CD4-positive, alpha-beta T cell (primary cell): ENCODE measurements around the gene ADSS1. TPM values are rescaled to one million over a fixed set of nuclear protein-coding genes. Genes with fewer than 3 reads are reported as not detected.

ENCODE experiments used
- ATAC-seq: fragments of 200-7000 bp; cut with Tn5 transposase; one replicate; pipeline ENCODE4 v1.10.0; 2022; ENCODE audit warnings: mild to moderate bottlenecking; ENCODE audit not compliant: poor library complexity
- CTCF ChIA-PET: fragments of 350-600 bp; sonication (Branson Sonifier 250); formaldehyde crosslinking; loops from one replicate; lab custom pipeline; 2021; ENCODE audit warnings: antibody characterized with exemption, inconsistent platforms; lab: Charles Lee
- POLR2A ChIA-PET: fragments of 350-600 bp; sonication (Branson Sonifier 250); formaldehyde crosslinking; loops from one replicate; lab custom pipeline; 2021; ENCODE audit warnings: antibody characterized with exemption, inconsistent platforms; lab: Charles Lee
- DNase-seq, 14 experiments: peaks; one replicate each; pipeline ENCODE4 v3.0.0-alpha.2; 2013 to 2020; ENCODE audit warnings: mixed read lengths in 2 of 14
- H3K27ac ChIP-seq, 2 donors: one replicate each; pipeline versions ENCODE4 v1.5.1 to v1.7.0; 2013; ENCODE audit warnings: low read length in 2 of 2, low read depth in 1 of 2, mild to moderate bottlenecking in 1 of 2
- H3K27me3 ChIP-seq, 2 experiments: 1 replicate in 1 of 2; 2 replicates in 1 of 2; pipeline versions ENCODE4 v1.6.1 to v1.7.0; 2013; ENCODE audit warnings: low read length in 2 of 2, control low read depth in 1 of 2, mild to moderate bottlenecking in 1 of 2, moderate library complexity in 1 of 2; ENCODE audit not compliant: insufficient read depth in 2 of 2, control insufficient read depth in 1 of 2
- H3K36me3 ChIP-seq: one replicate; pipeline ENCODE4 v1.6.1; 2013; ENCODE audit warnings: low read length, control low read depth; ENCODE audit not compliant: insufficient read depth
- H3K4me1 ChIP-seq: one replicate; pipeline ENCODE4 v1.6.1; 2013; ENCODE audit warnings: low read length, control low read depth; ENCODE audit not compliant: insufficient read depth
- H3K4me3 ChIP-seq: one replicate; pipeline ENCODE4 v1.5.1; 2013; ENCODE audit warnings: mild to moderate bottlenecking, low read length, moderate library complexity
- H3K9me3 ChIP-seq, 2 experiments: 1 replicate in 1 of 2; 2 replicates in 1 of 2; pipeline versions ENCODE4 v1.6.1 to v1.7.0; 2013; ENCODE audit warnings: low read length in 2 of 2, mild to moderate bottlenecking in 2 of 2, control low read depth in 1 of 2, moderate library complexity in 1 of 2; ENCODE audit not compliant: control insufficient read depth in 1 of 2, insufficient read depth in 1 of 2
- H3K27ac Mint-ChIP-seq: one replicate; pipeline ENCODE4 v1.8.0; 2020; ENCODE audit warnings: mixed read lengths
- H3K27me3 Mint-ChIP-seq: one replicate; pipeline ENCODE4 v1.8.0; 2021; ENCODE audit warnings: mixed read lengths
- H3K36me3 Mint-ChIP-seq: one replicate; pipeline ENCODE4 v1.8.0; 2021; ENCODE audit warnings: low read depth, mixed read lengths
- H3K4me1 Mint-ChIP-seq: one replicate; pipeline ENCODE4 v1.8.0; 2021; ENCODE audit warnings: low read depth, mixed read lengths
- H3K4me3 Mint-ChIP-seq: one replicate; pipeline ENCODE4 v1.8.0; 2020; ENCODE audit warnings: mild to moderate bottlenecking, mixed read lengths
- H3K9me3 Mint-ChIP-seq: one replicate; pipeline ENCODE4 v1.8.0; 2020; ENCODE audit warnings: mixed read lengths
- intact Hi-C, 2 experiments: fragments of 100-400 bp; cut with DNase I in 1 of 2; cut with micrococcal nuclease in 1 of 2; formaldehyde crosslinking; loops; one replicate each; pipeline versions ENCODE4 v1.15.1 to v1.9.0; 2023 to 2025; cut with DNase I, micrococcal nuclease
- polyA plus RNA-seq, 2 donors: library from polyadenylated mRNA; unstranded; fragments of 120-200 nt; gene quantifications; one replicate each; pipeline ENCODE4 v1.2.1, GENCODE V29; 2013
- total RNA-seq, 174 experiments: library from RNA in 2 of 174; stranded (reverse) in 2 of 174; gene quantifications; one replicate each; pipeline ENCODE4 v1.2.3 and lab custom pipeline; 2021 to 2026
- TF ChIP-seq, protein P1 (sequence below): fragments of 200-600 bp; IDR thresholded peaks from one replicate; pipeline ENCODE4 v1.8.0; 2022; ENCODE audit warnings: antibody characterized with exemption, mild to moderate bottlenecking

The ADSS1 gene
- total RNA-seq (1 to 10 TPM; 2.0 to 2.7 TPM), total RNA-seq (lab: John Stamatoyannopoulos, UW) (0 to 5.8 (median 1.9) reads per million in 172 experiments)
- polyA plus RNA-seq (2013, experiment 1 of 2), result 2.0 TPM
- polyA plus RNA-seq (2013, experiment 2 of 2), result 3.3 TPM

DNA sequence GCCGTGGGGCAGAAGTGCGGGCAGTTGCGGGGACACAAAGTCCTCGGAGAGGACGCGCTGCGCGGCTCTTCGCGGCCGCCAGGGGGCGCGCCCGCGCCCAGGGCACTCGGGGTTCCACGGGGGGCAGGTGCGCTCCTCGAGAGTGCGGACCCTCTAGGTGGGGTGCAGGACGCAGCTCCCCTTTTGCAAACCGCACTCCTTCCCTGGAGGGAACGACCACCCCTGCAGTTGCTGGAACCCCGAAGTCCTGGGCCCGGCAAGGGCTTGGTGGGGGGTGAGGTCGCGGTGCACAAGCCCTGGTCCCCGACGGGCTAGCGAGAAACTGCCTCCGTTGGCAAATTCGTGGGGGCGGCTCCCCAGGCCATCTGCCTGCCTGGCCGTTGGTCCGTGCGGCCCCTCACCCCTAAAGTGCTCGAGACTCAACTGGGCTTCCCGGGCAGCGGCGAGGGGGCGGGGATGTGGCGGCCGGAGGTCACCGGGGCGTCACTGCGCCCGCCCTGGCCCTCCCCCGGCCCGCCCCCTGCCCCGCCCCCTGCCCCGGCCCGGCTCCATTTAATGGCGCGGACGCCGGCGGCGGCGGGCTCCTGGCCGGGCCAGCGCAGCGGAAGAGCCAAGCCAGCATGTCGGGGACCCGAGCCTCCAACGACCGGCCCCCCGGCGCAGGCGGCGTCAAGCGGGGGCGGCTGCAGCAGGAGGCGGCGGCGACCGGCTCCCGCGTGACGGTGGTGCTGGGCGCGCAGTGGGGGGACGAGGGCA, at the start of gene ADSS1:
TSS of gene ADSS1 (plus strand) at position 579 of the 756 bp plus-strand sequence. CDS start at position 621, 42 bp downstream.
- Mint-ChIP-seq H3K9me3 (no peaks in the 10 kb centered on the region), H3K4me1 (no peaks in the 10 kb centered on the region), H3K36me3 (no peaks in the 10 kb centered on the region), H3K4me3 (peak within 1 kb of the TSS; percentile 70), H3K27me3 (no peaks in the 10 kb centered on the region), H3K27ac (no peak within 1 kb of the TSS)
- ChIA-PET POLR2A (interaction anchor here (1.3 to 1.9 kb wide), 3 partner anchors 29 to 77 kb away, joined by 3 to 8 read pairs (median 4); partner anchors contain the start of genes SIVA1 and ZBTB42), CTCF (interaction anchor here (1.5 to 2.2 kb wide), 2 partner anchors 15 to 45 kb away, joined by 3 to 5 read pairs; no protein-coding TSS in a partner anchor)
- TF ChIP-seq, protein P1, sequence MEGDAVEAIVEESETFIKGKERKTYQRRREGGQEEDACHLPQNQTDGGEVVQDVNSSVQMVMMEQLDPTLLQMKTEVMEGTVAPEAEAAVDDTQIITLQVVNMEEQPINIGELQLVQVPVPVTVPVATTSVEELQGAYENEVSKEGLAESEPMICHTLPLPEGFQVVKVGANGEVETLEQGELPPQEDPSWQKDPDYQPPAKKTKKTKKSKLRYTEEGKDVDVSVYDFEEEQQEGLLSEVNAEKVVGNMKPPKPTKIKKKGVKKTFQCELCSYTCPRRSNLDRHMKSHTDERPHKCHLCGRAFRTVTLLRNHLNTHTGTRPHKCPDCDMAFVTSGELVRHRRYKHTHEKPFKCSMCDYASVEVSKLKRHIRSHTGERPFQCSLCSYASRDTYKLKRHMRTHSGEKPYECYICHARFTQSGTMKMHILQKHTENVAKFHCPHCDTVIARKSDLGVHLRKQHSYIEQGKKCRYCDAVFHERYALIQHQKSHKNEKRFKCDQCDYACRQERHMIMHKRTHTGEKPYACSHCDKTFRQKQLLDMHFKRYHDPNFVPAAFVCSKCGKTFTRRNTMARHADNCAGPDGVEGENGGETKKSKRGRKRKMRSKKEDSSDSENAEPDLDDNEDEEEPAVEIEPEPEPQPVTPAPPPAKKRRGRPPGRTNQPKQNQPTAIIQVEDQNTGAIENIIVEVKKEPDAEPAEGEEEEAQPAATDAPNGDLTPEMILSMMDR, result peak; percentile 96
- peak; percentile 31 to 83 (median 52) for DNase-seq
- Histone ChIP-seq H3K4me1 (peaks cover 17% of the 10 kb centered on the region), H3K27me3 (peaks cover 0 to 4% of the 10 kb centered on the region in 2 experiments), H3K36me3 (peaks cover 3% of the 10 kb centered on the region), H3K4me3 (peak within 1 kb of the TSS; percentile 87), H3K9me3 (no peaks in the 10 kb centered on the region), H3K27ac (no peak within 1 kb of the TSS)
- intact Hi-C loops, result loop anchor here (1.0 to 2.0 kb wide), 3 partner anchors 28 to 71 kb away; partner anchors contain the start of genes AKT1 (in 1 of the 2) and SIVA1 (in 1 of the 2)
- ATAC-seq, result peak; percentile 79

DNA sequence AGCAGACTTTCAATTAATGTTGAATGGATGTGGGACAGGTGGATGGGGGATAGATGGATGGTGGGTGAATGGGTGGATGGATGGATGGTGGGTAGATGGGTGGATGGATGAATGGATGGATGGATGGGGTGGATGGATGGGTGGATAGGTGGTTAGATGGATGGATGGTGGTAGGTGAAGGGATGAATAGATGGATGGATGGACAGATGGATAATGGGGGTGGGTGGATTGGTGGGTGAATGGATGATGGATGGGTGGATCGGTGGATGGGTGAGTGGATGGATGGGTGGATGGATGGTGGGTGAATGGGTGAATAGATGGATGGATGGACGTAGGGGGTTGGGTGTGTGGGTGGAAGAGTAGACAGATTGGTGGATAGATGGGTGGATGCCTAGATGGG, 48.6 kb upstream of the ADSS1 start:
- H3K4me3 ChIP-seq, result no peak overlapping the region
- H3K36me3 ChIP-seq, result no peaks in the 10 kb centered on the region
- Mint-ChIP-seq H3K4me1 (peaks cover 11% of the 10 kb centered on the region), H3K36me3 (no peaks in the 10 kb centered on the region), H3K4me3 (peak overlapping the region; percentile 7), H3K27ac (no peak overlapping the region), H3K27me3 (no peaks in the 10 kb centered on the region), H3K9me3 (no peaks in the 10 kb centered on the region)
- TF ChIP-seq, protein P1, result no peak
- no peaks in the 10 kb centered on the region for H3K27me3 ChIP-seq
- no peak overlapping the region for H3K27ac ChIP-seq
- peaks cover 24% of the 10 kb centered on the region for H3K4me1 ChIP-seq
- DNase-seq (no peak), ATAC-seq (no peak)
- intact Hi-C loops, result no loop called here
- ChIA-PET CTCF (interaction anchor here (1.0 kb wide), 1 partner anchor 10 kb away, joined by 3 read pairs; no protein-coding TSS in a partner anchor), POLR2A (interaction anchor here (0.8 kb wide), 1 partner anchor 9 kb away, joined by 3 read pairs; no protein-coding TSS in a partner anchor)
- H3K9me3 ChIP-seq, result no peaks in the 10 kb centered on the region

DNA sequence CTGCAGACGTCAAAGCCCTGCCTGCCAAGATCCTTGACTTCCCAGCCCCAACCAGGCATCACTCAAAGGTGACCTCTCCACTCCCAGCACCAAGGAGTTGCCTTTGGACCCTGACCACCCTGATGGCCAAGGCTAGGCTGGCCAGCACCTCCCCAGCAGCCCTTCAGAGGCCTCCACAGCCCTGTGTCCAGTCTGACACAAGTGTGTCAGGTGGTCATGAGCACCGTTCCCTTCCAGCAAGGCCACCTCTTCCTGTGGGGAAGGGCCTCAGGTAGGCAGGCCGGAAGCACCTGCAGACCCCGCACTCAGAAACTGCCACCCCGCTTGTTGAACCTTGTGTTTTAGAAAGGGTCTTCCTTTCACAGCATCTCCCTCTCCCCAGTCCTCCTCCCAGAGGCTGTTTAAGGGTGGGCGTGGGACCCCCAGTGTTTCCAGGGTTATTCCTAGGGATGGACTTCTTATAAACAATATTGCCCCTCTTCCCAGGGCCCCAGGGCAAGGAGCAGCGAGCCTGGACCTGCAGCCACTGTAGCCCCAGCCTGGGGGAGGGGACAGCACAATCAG, 47.8 kb upstream of the ADSS1 start:
- Histone ChIP-seq H3K4me3 (no peak overlapping the region), H3K9me3 (no peaks in the 10 kb centered on the region), H3K36me3 (no peaks in the 10 kb centered on the region), H3K4me1 (peaks cover 24% of the 10 kb centered on the region), H3K27me3 (no peaks in the 10 kb centered on the region), H3K27ac (no peak overlapping the region)
- Mint-ChIP-seq H3K4me1 (peaks cover 11% of the 10 kb centered on the region), H3K4me3 (peak overlapping the region; percentile 15), H3K27ac (no peak overlapping the region), H3K9me3 (no peaks in the 10 kb centered on the region), H3K27me3 (no peaks in the 10 kb centered on the region), H3K36me3 (no peaks in the 10 kb centered on the region)
- CTCF ChIA-PET, result no interaction called here
- DNase-seq, result no peak
- ATAC-seq, result no peak
- intact Hi-C loops, result no loop called here
- POLR2A ChIA-PET, result interaction anchor here (0.8 to 3.1 kb wide), 2 partner anchors 8 to 11 kb away, joined by 3 to 11 read pairs; no protein-coding TSS in a partner anchor
- TF ChIP-seq, protein P1, result no peak
